ENCODE results near the gene CX3CL1. TPM values are rescaled to one million over a fixed set of nuclear protein-coding genes. Genes with fewer than 3 reads are reported as not detected.

The CX3CL1 gene
- total RNA-seq, 1 donor from 2014 or later = 11.7 TPM

DNA sequence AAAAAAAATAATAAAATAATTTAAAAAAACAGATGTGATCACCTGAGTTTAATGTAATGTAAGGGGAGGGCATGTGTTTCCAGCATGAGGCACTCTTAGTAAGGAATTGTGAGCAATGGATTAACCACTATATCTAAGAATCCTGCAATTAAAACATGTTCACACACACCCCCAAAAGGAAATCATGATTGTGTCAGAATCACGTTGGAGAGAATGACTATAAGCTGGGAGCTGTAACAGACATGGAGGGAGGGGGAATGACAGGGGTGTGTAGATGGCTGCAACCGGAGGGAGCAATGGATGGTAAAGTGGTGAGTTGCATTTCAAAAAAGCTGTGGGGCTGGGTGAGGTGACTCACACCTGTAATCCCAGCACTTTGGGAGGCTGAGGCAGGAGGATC is 27.3 kb upstream of the CX3CL1 start:
- H3K27ac ChIP-seq (replicated peaks) = no peak overlapping the region
- no peak overlapping the region for H3K4me3 ChIP-seq
- no peaks in the 10 kb centered on the region for H3K36me3 ChIP-seq
- intact Hi-C loops (cut with micrococcal nuclease) = no loop called here
- H3K4me1 ChIP-seq = no peaks in the 10 kb centered on the region
- no peak for TF ChIP-seq CTCF (IDR thresholded peaks at IDR 0.05; ENCODE audit: borderline replicate concordance)
- peaks cover 7% of the 10 kb centered on the region for H3K9me3 ChIP-seq (replicated peaks)
- H3K27me3 ChIP-seq (ENCODE audit: low read depth) = peaks cover 14% of the 10 kb centered on the region
- DNase-seq = no peak

DNA sequence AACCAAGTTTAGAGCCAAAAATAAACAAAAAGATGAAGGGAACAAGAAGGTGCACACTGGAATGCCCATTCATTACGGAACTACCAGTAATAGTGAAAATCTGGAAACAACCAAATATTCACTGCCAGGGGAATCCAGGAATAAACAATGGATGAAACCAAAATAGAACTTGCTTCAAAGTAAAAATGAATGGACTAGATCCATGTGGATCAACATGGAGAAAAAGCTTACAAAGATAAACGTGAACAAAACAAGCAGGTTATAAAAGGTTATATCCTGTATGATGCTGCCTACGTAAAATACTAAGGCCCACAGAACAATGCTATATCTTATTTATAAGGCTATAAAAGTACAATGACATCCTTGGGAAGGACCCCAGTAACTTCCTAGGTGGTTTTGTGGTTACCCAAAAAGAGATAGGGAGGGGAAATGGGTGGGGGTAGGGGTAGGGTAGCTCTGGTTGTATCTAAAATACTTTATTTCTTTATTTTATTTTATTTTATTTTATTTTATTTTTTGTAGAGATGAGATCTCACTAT is 26.6 kb upstream of the CX3CL1 start:
- Histone ChIP-seq H3K4me3 (no peak overlapping the region), H3K36me3 (no peaks in the 10 kb centered on the region), H3K9me3 (replicated peaks) (peaks cover 7% of the 10 kb centered on the region), H3K4me1 (no peaks in the 10 kb centered on the region), H3K27ac (replicated peaks) (no peak overlapping the region), H3K27me3 (ENCODE audit: low read depth) (peaks cover 14% of the 10 kb centered on the region)
- intact Hi-C loops (cut with micrococcal nuclease) = no loop called here
- DNase-seq = no peak
- TF ChIP-seq CTCF (IDR thresholded peaks at IDR 0.05; ENCODE audit: borderline replicate concordance) = no peak

DNA sequence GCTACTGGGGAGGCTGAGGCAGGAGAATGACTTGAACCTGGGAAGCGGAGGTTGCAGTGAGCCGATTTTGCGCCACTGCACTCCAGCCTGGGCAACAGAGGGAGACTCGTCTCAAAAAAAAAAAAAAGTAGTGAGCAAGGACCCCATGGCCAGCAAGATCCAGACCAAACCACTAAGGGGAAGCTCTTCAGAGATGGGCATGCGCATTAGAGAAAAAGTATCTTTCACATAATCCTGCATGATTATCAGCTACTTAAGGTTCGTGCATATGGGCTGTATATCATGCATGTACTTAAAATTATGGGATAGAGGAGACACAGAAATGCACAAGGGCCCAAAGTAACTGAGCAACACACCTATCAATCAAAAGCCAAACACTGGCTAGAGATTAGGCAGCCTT is 24.4 kb upstream of the CX3CL1 start:
- H3K27ac ChIP-seq (replicated peaks) = no peak overlapping the region
- no peak for DNase-seq
- no peaks in the 10 kb centered on the region for H3K4me1 ChIP-seq
- peaks cover 10% of the 10 kb centered on the region for H3K27me3 ChIP-seq (ENCODE audit: low read depth)
- H3K4me3 ChIP-seq = no peak overlapping the region
- intact Hi-C loops (cut with micrococcal nuclease) = no loop called here
- H3K36me3 ChIP-seq = no peaks in the 10 kb centered on the region
- no peak for TF ChIP-seq CTCF (IDR thresholded peaks at IDR 0.05; ENCODE audit: borderline replicate concordance)
- H3K9me3 ChIP-seq (replicated peaks) = peaks cover 7% of the 10 kb centered on the region

DNA sequence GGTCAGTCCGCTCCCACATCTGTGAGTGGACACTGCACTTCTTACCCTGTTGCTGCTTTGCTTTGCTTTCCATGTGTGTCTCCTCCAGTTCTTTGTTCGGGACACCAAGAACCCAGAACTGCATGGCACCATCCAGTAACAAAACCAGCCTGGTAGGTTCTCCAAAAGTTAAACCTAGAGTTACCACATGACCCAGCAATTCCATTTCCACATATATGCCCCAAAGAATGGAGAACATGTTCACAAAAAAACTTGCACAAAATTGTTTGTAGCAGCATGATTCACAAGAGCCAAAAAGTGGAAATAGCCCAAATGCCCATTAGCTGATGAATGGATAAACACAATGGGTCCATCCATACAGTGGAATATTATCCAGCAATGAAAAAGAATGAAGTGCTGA is 24.0 kb upstream of the CX3CL1 start:
- DNase-seq = no peak
- intact Hi-C loops (cut with micrococcal nuclease) = no loop called here
- TF ChIP-seq CTCF (IDR thresholded peaks at IDR 0.05; ENCODE audit: borderline replicate concordance) = no peak

GRCh38 chr16:57349212-57350031 is 22.9 kb upstream of the CX3CL1 start:
- Histone ChIP-seq H3K27ac (replicated peaks) (no peak overlapping the region), H3K36me3 (no peaks in the 10 kb centered on the region), H3K27me3 (ENCODE audit: low read depth) (peaks cover 10% of the 10 kb centered on the region), H3K4me3 (no peak overlapping the region), H3K4me1 (no peaks in the 10 kb centered on the region), H3K9me3 (replicated peaks) (peaks cover 7% of the 10 kb centered on the region)
- intact Hi-C loops (cut with micrococcal nuclease) = no loop called here
- DNase-seq = no peak
- TF ChIP-seq CTCF (IDR thresholded peaks at IDR 0.05; ENCODE audit: borderline replicate concordance) = no peak

More for the DNA sequence above, 24.0 kb upstream of the CX3CL1 start:
- no peak overlapping the region for H3K27ac ChIP-seq (replicated peaks)
- H3K27me3 ChIP-seq (ENCODE audit: low read depth) = peaks cover 10% of the 10 kb centered on the region
- peaks cover 7% of the 10 kb centered on the region for H3K9me3 ChIP-seq (replicated peaks)
- H3K4me3 ChIP-seq = no peak overlapping the region
- H3K4me1 ChIP-seq = no peaks in the 10 kb centered on the region
- H3K36me3 ChIP-seq = no peaks in the 10 kb centered on the region
